Glutamatergic neuron (in vitro differentiated cells): ENCODE results near the gene USP25. TPM values are rescaled to one million over a fixed set of nuclear protein-coding genes. Genes with fewer than 3 reads are reported as not detected.

Experiments
- DNase-seq: peaks from one replicate; pipeline ENCODE4 v3.0.0; 2022
- H3K27ac Mint-ChIP-seq: one replicate; pipeline ENCODE4 v1.8.0; 2020; ENCODE audit warnings: mild to moderate bottlenecking, mixed read lengths, inconsistent platforms; ENCODE audit not compliant: unreplicated experiment
- H3K27me3 Mint-ChIP-seq: one replicate; pipeline ENCODE4 v1.8.0; 2020; ENCODE audit warnings: mild to moderate bottlenecking, moderate library complexity, mixed read lengths, inconsistent platforms; ENCODE audit not compliant: unreplicated experiment
- H3K36me3 Mint-ChIP-seq: one replicate; pipeline ENCODE4 v1.8.0; 2020; ENCODE audit warnings: mild to moderate bottlenecking, mixed read lengths, inconsistent platforms; ENCODE audit not compliant: unreplicated experiment
- H3K4me1 Mint-ChIP-seq: one replicate; pipeline ENCODE4 v1.8.0; 2020; ENCODE audit warnings: mild to moderate bottlenecking, low read depth, mixed read lengths, inconsistent platforms; ENCODE audit not compliant: unreplicated experiment
- H3K4me3 Mint-ChIP-seq: one replicate; pipeline ENCODE4 v1.8.0; 2020; ENCODE audit warnings: mild to moderate bottlenecking, mixed read lengths, inconsistent platforms; ENCODE audit not compliant: unreplicated experiment
- H3K9me3 Mint-ChIP-seq: one replicate; pipeline ENCODE4 v1.8.0; 2020; ENCODE audit warnings: mild to moderate bottlenecking, moderate library complexity, mixed read lengths, inconsistent platforms; ENCODE audit not compliant: unreplicated experiment
- CTCF ChIP-seq: fragments of 200-600 bp; sonication (generic); IDR thresholded peaks from one replicate; pipeline ENCODE4 v1.5.0; 2021; ENCODE audit not compliant: partially characterized antibody, unreplicated experiment
- total RNA-seq: library from RNA; stranded (reverse); fragmentation: NEBNext Ultra II Directional; extraction: Animal tissue kit (Norgen Biotek cat#: 25700); gene quantifications from one replicate; pipeline ENCODE4 v1.2.1, GENCODE V29; 2021; ENCODE audit not compliant: unreplicated experiment

Gene USP25
- total RNA-seq, 1 donor from 2014 or later: 16.3 TPM

DNA sequence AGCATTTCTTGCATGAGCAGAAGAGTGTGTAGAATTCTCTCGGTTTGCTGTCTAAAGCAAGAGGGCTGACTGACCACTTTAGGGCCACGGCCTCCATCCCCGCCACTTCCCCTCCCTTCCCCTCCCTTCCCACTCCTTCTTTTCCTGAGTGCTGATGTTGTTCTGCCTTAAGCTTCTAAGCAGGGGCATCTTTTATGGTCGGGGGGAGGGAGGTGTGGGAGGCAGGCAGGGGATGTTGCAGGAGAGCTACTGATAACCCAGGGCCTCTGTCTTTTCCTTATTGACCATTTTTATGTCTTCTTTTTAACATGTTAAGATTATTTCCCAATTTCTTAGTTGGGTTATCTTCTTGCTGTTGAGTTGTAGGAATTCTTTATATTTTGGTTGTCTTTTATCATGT is 15.1 kb downstream of the USP25 start:
- Mint-ChIP-seq H3K27me3 (peaks cover 6% of the 10 kb centered on the region), H3K27ac (no peak overlapping the region), H3K4me1 (peaks cover 14% of the 10 kb centered on the region), H3K9me3 (peaks cover 4% of the 10 kb centered on the region), H3K36me3 (no peaks in the 10 kb centered on the region), H3K4me3 (no peak overlapping the region)
- no peak for TF ChIP-seq CTCF
- DNase-seq: no peak

- Mint-ChIP-seq H3K9me3 (no peaks in the 10 kb centered on the region), H3K4me3 (no peak overlapping the region), H3K4me1 (peaks cover 9% of the 10 kb centered on the region), H3K27ac (no peak overlapping the region), H3K36me3 (no peaks in the 10 kb centered on the region), H3K27me3 (no peaks in the 10 kb centered on the region)
- no peak for DNase-seq
- TF ChIP-seq CTCF: no peak
Observed at GRCh38 chr21:15748586-15748985, 18.8 kb downstream of the USP25 start.

DNA sequence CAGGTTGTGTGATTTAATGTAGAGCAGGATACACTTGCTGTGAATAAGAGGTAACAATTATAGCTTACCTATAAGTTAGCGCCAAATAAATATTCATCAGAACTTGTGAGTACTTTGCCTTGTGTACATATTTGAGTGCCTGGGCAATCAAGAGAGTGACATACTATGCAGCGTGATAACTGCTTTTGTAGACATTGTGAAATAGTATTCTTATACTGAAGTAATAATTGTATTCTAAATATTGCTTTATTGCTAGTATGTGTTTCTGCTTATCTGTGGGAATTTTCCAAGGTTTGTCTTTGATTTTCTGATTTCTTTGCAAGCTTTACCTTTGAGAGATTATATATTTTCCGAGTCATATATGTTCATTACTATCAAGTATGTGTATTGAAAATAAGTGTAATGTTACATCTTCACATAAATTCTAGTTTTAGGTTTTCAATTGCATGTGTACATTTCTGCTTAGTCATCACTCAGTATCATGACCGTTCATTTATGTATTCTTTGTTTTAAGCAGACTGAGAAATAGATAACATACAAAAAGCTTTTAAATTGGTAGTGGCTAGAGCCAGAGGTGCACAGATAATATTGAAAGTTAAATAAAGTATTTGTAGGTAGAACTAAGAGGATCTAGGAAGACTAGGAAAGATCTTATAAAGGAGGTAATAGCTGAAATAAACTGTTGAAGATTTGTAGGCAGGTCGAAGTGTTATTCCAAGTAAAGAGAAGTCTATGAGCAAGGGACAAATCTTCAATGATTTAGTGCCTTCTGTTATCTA is 19.5 kb downstream of the USP25 start:
- H3K27ac Mint-ChIP-seq: no peak overlapping the region
- no peak for TF ChIP-seq CTCF
- no peaks in the 10 kb centered on the region for H3K36me3 Mint-ChIP-seq
- peaks cover 9% of the 10 kb centered on the region for H3K4me1 Mint-ChIP-seq
- DNase-seq: no peak
- no peaks in the 10 kb centered on the region for H3K9me3 Mint-ChIP-seq
- H3K27me3 Mint-ChIP-seq: no peaks in the 10 kb centered on the region
- H3K4me3 Mint-ChIP-seq: no peak overlapping the region

- Mint-ChIP-seq H3K27me3 (no peaks in the 10 kb centered on the region), H3K4me3 (no peak overlapping the region), H3K27ac (no peak overlapping the region), H3K36me3 (no peaks in the 10 kb centered on the region), H3K4me1 (peaks cover 9% of the 10 kb centered on the region), H3K9me3 (no peaks in the 10 kb centered on the region)
- TF ChIP-seq CTCF: no peak
- DNase-seq: no peak
Observed at GRCh38 chr21:15749861-15750159, 20.0 kb downstream of the USP25 start.

DNA sequence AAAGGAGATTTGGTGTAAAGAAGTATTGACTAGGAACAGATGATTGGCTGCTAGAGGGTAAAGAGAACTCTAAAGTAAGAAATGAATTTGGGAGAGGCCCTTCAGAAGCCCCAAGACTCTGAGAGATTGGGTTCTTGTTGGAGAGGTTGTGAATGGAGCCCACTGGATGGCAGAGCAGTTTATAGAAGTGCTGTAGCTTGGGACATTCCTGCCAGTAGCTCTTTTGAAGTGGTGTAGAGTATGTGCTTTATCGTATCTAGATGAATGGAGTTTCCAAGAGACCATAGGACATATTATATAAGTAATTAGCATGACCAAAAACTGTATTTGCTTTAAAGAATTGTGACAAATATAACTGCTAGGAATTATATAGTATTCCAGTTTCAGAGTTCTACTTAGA is 21.3 kb downstream of the USP25 start:
- Mint-ChIP-seq H3K9me3 (no peaks in the 10 kb centered on the region), H3K27ac (no peak overlapping the region), H3K27me3 (no peaks in the 10 kb centered on the region), H3K4me3 (no peak overlapping the region), H3K36me3 (no peaks in the 10 kb centered on the region), H3K4me1 (peaks cover 9% of the 10 kb centered on the region)
- no peak for TF ChIP-seq CTCF
- no peak for DNase-seq
